ENCODE measurements around the gene GNPTAB. TPM values are rescaled to one million over a fixed set of nuclear protein-coding genes. Genes with fewer than 3 reads are reported as not detected.

Gene GNPTAB
- total and polyA plus RNA-seq, 2 of the 13 experiments (the other 11 are each of a cell fraction or from before 2014, with no cell fraction given): 13.6 to 19.4 TPM

DNA sequence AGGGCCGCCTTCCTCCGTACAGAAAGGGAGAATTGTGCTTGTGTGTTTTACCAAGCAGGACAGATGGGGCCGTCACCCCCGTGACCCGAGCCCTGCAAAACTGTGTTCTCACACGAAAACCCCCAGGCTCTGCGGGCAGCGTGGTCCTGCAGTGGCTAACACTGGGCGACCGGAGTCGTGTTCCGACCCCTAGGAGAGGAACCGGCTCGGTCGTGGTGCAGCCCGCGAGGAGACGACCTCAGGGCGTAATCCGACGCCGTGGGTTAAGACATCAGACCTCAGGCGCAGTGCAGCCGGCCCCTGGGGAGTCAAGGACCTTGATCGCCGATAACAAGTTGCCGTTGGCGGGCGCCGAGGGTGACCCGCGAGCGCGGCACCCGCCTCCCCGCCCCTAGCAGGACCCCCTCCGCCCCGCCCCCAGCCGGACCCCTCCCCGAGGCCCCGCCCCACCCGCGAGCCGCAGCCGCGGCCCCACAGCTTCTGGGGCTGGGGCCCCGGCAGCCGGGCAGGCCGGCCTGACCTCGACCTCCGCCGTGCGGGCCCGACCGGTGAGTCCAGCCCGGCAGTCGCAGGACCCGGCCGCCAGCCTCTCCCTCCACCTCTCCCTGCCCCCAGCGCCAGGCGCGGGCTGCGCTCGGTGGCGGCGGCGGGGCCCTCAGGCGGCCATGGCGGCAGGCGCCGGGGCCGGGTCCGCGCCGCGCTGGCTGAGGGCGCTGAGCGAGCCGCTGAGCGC, 133.4 kb downstream of the GNPTAB start, which contains the start of gene CHPT1 (continued):
- TF ChIP-seq, protein P1, sequence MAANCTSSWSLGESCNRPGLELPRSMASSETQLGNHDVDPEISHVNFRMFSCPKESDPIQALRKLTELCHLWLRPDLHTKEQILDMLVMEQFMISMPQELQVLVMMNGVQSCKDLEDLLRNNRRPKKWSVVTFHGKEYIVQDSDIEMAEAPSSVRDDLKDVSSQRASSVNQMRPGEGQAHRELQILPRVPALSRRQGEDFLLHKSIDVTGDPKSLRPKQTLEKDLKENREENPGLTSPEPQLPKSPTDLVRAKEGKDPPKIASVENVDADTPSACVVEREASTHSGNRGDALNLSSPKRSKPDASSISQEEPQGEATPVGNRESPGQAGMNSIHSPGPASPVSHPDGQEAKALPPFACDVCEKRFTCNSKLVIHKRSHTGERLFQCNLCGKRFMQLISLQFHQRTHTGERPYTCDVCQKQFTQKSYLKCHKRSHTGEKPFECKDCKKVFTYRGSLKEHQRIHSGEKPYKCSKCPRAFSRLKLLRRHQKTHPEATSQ (CRISPR knock-in tag; IDR thresholded peaks at IDR 0.05; ENCODE audit: borderline replicate concordance): 0 out of 2 replicates have a peak, but pooled peaks have one; percentile 49
- TF ChIP-seq TBX2 (CRISPR knock-in tag; IDR thresholded peaks at IDR 0.05; ENCODE audit: borderline replicate concordance) (peak; percentile 59), GFI1 (CRISPR knock-in tag; IDR thresholded peaks at IDR 0.05; ENCODE audit: borderline replicate concordance) (peak; percentile 52; the same call in 1 of the 2 replicates), KLF16 (CRISPR knock-in tag; IDR thresholded peaks at IDR 0.05) (peak in 1 of 2 experiments; percentile 48; a peak in 1 of 4 replicates), SIX1 (CRISPR knock-in tag; IDR thresholded peaks at IDR 0.05; ENCODE audit: borderline replicate concordance) (peak; percentile 89), ZNF10 (CRISPR knock-in tag; IDR thresholded peaks at IDR 0.05; ENCODE audit: borderline replicate concordance, low read depth) (no peak), ZNF143 (CRISPR knock-in tag; IDR thresholded peaks at IDR 0.05) (no peak), ZNF564 (CRISPR knock-in tag; IDR thresholded peaks at IDR 0.05) (0 out of 2 replicates have a peak, but pooled peaks have one; percentile 16), ERF (CRISPR knock-in tag; IDR thresholded peaks at IDR 0.05) (peak; percentile 75; the same call in 1 of the 2 replicates), SKI (IDR thresholded peaks at IDR 0.05; ENCODE audit: partially characterized antibody) (no peak), MXD4 (CRISPR knock-in tag; IDR thresholded peaks at IDR 0.05) (0 out of 2 replicates have a peak, but pooled peaks have one; percentile 2), FOXK1 (CRISPR knock-in tag; IDR thresholded peaks at IDR 0.05; ENCODE audit: borderline replicate concordance, low read depth) (0 out of 2 replicates have a peak, but pooled peaks have one; percentile 14), ZNF607 (CRISPR knock-in tag; IDR thresholded peaks at IDR 0.05; ENCODE audit: borderline replicate concordance) (peak; percentile 66), RXRA (CRISPR knock-in tag; IDR thresholded peaks at IDR 0.05) (peak; percentile 45), BRCA1 (CRISPR knock-in tag; IDR thresholded peaks at IDR 0.05) (peak; percentile 89), YEATS2 (CRISPR knock-in tag; IDR thresholded peaks at IDR 0.05; ENCODE audit: borderline replicate concordance) (no peak)
- TF ChIP-seq, protein P2, sequence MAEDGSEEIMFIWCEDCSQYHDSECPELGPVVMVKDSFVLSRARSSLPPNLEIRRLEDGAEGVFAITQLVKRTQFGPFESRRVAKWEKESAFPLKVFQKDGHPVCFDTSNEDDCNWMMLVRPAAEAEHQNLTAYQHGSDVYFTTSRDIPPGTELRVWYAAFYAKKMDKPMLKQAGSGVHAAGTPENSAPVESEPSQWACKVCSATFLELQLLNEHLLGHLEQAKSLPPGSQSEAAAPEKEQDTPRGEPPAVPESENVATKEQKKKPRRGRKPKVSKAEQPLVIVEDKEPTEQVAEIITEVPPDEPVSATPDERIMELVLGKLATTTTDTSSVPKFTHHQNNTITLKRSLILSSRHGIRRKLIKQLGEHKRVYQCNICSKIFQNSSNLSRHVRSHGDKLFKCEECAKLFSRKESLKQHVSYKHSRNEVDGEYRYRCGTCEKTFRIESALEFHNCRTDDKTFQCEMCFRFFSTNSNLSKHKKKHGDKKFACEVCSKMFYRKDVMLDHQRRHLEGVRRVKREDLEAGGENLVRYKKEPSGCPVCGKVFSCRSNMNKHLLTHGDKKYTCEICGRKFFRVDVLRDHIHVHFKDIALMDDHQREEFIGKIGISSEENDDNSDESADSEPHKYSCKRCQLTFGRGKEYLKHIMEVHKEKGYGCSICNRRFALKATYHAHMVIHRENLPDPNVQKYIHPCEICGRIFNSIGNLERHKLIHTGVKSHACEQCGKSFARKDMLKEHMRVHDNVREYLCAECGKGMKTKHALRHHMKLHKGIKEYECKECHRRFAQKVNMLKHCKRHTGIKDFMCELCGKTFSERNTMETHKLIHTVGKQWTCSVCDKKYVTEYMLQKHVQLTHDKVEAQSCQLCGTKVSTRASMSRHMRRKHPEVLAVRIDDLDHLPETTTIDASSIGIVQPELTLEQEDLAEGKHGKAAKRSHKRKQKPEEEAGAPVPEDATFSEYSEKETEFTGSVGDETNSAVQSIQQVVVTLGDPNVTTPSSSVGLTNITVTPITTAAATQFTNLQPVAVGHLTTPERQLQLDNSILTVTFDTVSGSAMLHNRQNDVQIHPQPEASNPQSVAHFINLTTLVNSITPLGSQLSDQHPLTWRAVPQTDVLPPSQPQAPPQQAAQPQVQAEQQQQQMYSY (CRISPR knock-in tag; IDR thresholded peaks at IDR 0.05): peak; percentile 20; the same call in 1 of the 2 replicates
- TF ChIP-seq, protein P3, sequence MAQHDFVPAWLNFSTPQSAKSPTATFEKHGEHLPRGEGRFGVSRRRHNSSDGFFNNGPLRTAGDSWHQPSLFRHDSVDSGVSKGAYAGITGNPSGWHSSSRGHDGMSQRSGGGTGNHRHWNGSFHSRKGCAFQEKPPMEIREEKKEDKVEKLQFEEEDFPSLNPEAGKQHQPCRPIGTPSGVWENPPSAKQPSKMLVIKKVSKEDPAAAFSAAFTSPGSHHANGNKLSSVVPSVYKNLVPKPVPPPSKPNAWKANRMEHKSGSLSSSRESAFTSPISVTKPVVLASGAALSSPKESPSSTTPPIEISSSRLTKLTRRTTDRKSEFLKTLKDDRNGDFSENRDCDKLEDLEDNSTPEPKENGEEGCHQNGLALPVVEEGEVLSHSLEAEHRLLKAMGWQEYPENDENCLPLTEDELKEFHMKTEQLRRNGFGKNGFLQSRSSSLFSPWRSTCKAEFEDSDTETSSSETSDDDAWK (CRISPR knock-in tag; IDR thresholded peaks at IDR 0.05): no peak
- TF ChIP-seq, protein P4, sequence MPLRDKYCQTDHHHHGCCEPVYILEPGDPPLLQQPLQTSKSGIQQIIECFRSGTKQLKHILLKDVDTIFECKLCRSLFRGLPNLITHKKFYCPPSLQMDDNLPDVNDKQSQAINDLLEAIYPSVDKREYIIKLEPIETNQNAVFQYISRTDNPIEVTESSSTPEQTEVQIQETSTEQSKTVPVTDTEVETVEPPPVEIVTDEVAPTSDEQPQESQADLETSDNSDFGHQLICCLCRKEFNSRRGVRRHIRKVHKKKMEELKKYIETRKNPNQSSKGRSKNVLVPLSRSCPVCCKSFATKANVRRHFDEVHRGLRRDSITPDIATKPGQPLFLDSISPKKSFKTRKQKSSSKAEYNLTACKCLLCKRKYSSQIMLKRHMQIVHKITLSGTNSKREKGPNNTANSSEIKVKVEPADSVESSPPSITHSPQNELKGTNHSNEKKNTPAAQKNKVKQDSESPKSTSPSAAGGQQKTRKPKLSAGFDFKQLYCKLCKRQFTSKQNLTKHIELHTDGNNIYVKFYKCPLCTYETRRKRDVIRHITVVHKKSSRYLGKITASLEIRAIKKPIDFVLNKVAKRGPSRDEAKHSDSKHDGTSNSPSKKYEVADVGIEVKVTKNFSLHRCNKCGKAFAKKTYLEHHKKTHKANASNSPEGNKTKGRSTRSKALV (CRISPR knock-in tag; IDR thresholded peaks at IDR 0.05): 0 out of 2 replicates have a peak, but pooled peaks have one; percentile 75
